Lower leg skin (tissue), 3 donors: ENCODE measurements around the gene CASTOR2.

ENCODE experiments used
- CTCF ChIP-seq, 3 donors: fragments of 450-650 bp; IDR thresholded peaks; one replicate each; pipeline ENCODE4 v1.5.1; 2016; ENCODE audit warnings: antibody characterized with exemption in 3 of 3, mild to moderate bottlenecking in 3 of 3, moderate library complexity in 2 of 3
- POLR2A ChIP-seq, 2 donors: fragments of 450-650 bp; IDR thresholded peaks; one replicate each; pipeline ENCODE4 v1.6.1; 2016 to 2017; ENCODE audit warnings: antibody characterized with exemption in 2 of 2, mild to moderate bottlenecking in 1 of 2, moderate library complexity in 1 of 2

DNA sequence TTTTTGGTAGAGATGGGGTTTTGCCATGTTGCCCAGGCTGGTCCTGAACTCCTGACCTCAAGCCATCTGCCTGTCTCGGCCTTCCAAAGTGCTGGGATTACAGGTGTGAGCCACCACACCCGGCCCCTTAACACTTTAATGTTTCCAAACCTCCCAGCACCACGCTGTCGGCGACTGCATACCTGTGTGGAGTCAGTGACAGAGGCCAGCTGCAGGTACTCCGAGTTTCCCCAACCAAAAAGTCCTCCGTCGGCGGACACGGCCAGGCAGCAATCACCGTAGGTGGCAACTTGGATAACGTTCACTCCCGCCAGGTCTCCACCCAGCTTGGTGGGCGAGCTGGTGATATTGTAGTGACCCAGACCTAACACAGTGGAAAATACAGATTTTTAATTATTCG lies 93.9 kb downstream of the CASTOR2 start:
- TF ChIP-seq CTCF (IDR thresholded peaks at IDR 0.05) (no peak), POLR2A (IDR thresholded peaks at IDR 0.05) (no peak)
